ENCODE measurements around the gene SLC46A2.

GRCh38 chr9:112833081-112833480 is 57.6 kb downstream of the SLC46A2 start:
- TF ChIP-seq HDGF (IDR thresholded peaks at IDR 0.05; ENCODE audit: borderline replicate concordance) = no peak
- TF ChIP-seq TARDBP (IDR thresholded peaks at IDR 0.05) = no peak
- TF ChIP-seq ELF4 (IDR thresholded peaks at IDR 0.05) = no peak
- no peak for TF ChIP-seq FOXM1 (IDR thresholded peaks at IDR 0.05; ENCODE audit: borderline replicate concordance)
- TF ChIP-seq SP1 (IDR thresholded peaks at IDR 0.05) = no peak
- no peak for TF ChIP-seq BHLHE40 (IDR thresholded peaks at IDR 0.05; ENCODE audit: borderline replicate concordance)
- no peak for TF ChIP-seq SUZ12 (IDR thresholded peaks at IDR 0.05)
- no peak for TF ChIP-seq LEF1 (IDR thresholded peaks at IDR 0.05; ENCODE audit: borderline replicate concordance)
- TF ChIP-seq FOXA1 (IDR thresholded peaks at IDR 0.05) = no peak
- no peak for TF ChIP-seq ZNF384 (IDR thresholded peaks at IDR 0.05)
- no peak for TF ChIP-seq FOXK2 (IDR thresholded peaks at IDR 0.05)
- no peak for TF ChIP-seq PKNOX1 (IDR thresholded peaks at IDR 0.05)
- TF ChIP-seq NFRKB (IDR thresholded peaks at IDR 0.05) = no peak
- TF ChIP-seq CTBP1 (IDR thresholded peaks at IDR 0.05; ENCODE audit: borderline replicate concordance) = no peak
